Natural killer cell (primary cell): ENCODE measurements around the gene FGF2. TPM values are rescaled to one million over a fixed set of nuclear protein-coding genes. Genes with fewer than 3 reads are reported as not detected.
"Not testable (repeated sequence)": the region's sequence is repeated elsewhere in the genome, so short reads cannot be mapped to it uniquely, and the experiment has no call there.

Experiments used
- ATAC-seq, 3 donors: fragments of 150-1000 bp in 2 of 3; fragments of 200-7000 bp in 1 of 3; cut with Tn5 transposase; 1 replicate in 1 of 3; 2 replicates in 2 of 3; pipeline ENCODE4 v1.10.0; 2021; ENCODE audit warnings: mild to moderate bottlenecking in 2 of 3, moderate library complexity in 2 of 3
- DNase-seq, 2 donors: peaks; one replicate each; pipeline versions ENCODE4 v3.0.0 to v3.0.0-alpha.2; 2013 to 2021; ENCODE audit warnings: mixed read lengths in 1 of 2
- H3K27ac ChIP-seq: one replicate; pipeline ENCODE4 v1.5.1; 2013; ENCODE audit warnings: mild to moderate bottlenecking, low read length
- H3K27me3 ChIP-seq: one replicate; pipeline ENCODE4 v1.6.1; 2013; ENCODE audit warnings: low read length; ENCODE audit not compliant: control insufficient read depth, insufficient read depth
- H3K36me3 ChIP-seq: one replicate; pipeline ENCODE4 v1.6.1; 2013; ENCODE audit warnings: low read length; ENCODE audit not compliant: control insufficient read depth, insufficient read depth
- H3K4me1 ChIP-seq: one replicate; pipeline ENCODE4 v1.6.1; 2013; ENCODE audit warnings: low read length; ENCODE audit not compliant: control insufficient read depth, insufficient read depth
- H3K4me3 ChIP-seq: one replicate; pipeline ENCODE4 v1.5.1; 2013; ENCODE audit warnings: low read length
- H3K9me3 ChIP-seq: one replicate; pipeline ENCODE4 v1.6.1; 2013; ENCODE audit warnings: low read length; ENCODE audit not compliant: control insufficient read depth, insufficient read depth
- H3K27ac Mint-ChIP-seq, 2 donors: one replicate each; pipeline ENCODE4 v1.8.0; 2022; ENCODE audit warnings: mild to moderate bottlenecking in 2 of 2, mixed read lengths in 2 of 2, moderate library complexity in 1 of 2
- H3K27me3 Mint-ChIP-seq, 2 donors: one replicate each; pipeline ENCODE4 v1.8.0; 2022; ENCODE audit warnings: low read depth in 2 of 2, mixed read lengths in 2 of 2
- H3K36me3 Mint-ChIP-seq: one replicate; pipeline ENCODE4 v1.8.0; 2022; ENCODE audit warnings: mixed read lengths
- H3K4me1 Mint-ChIP-seq, 2 donors: one replicate each; pipeline ENCODE4 v1.8.0; 2022; ENCODE audit warnings: mixed read lengths in 2 of 2
- H3K4me3 Mint-ChIP-seq: one replicate; pipeline ENCODE4 v1.8.0; 2022; ENCODE audit warnings: mild to moderate bottlenecking, moderate library complexity, mixed read lengths
- H3K9me3 Mint-ChIP-seq, 2 donors: one replicate each; pipeline ENCODE4 v1.8.0; 2022; ENCODE audit warnings: mixed read lengths in 2 of 2
- CTCF ChIP-seq: fragments of 200-600 bp; IDR thresholded peaks from one replicate; pipeline ENCODE4 v1.8.0; 2022; ENCODE audit warnings: antibody characterized with exemption
- WGBS: methylation state at CpG from one replicate; pipeline ENCODE4 v1.1.7; 2013; ENCODE audit warnings: missing lambda C conversion rate; ENCODE audit not compliant: insufficient coverage; 5-methylcytosine and 5-hydroxymethylcytosine counted together
- intact Hi-C: fragments of 100-400 bp; cut with micrococcal nuclease; formaldehyde crosslinking; loops from one replicate; pipeline ENCODE4 v1.14.2; 2022
- total RNA-seq, 4 donors: library from RNA; stranded (reverse); fragments of 120-200 nt in 1 of 4; gene quantifications; one replicate each; pipeline versions ENCODE4 v1.2.3 to v1.2.4, GENCODE V29; 2013 to 2022

The FGF2 gene
- total RNA-seq, 3 donors from 2014 or later (not counting 1 experiment from before 2014, with no cell fraction given) = not detected

DNA sequence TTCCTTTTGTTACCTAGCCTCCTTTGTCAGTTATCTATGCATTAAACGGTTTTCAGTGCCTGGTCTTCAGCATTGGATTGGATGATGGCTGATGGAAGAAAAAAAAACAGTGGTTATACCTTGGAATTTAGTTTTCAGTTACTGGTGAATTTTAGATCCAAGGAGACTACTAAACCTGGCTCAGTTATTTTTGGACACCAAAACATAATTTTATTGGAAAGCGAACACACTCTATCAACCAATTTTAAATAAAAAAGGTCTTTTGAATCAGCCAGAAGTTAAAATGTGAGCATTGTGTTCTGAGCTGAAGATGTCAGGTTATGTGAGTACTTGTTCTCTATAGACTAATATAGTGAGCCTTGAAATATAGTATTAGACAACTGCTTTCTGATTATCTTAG, 32.1 kb downstream of the FGF2 start:
- intact Hi-C loops = no loop called here
- Histone ChIP-seq H3K4me1 (no peaks in the 10 kb centered on the region), H3K27ac (no peak overlapping the region), H3K27me3 (peaks cover 4% of the 10 kb centered on the region), H3K4me3 (no peak overlapping the region), H3K36me3 (no peaks in the 10 kb centered on the region), H3K9me3 (no peaks in the 10 kb centered on the region)
- Mint-ChIP-seq H3K4me3 (no peak overlapping the region), H3K36me3 (no peaks in the 10 kb centered on the region), H3K9me3 (no peaks in the 10 kb centered on the region), H3K27ac (no peak overlapping the region), H3K27me3 (peaks cover 28 to 31% of the 10 kb centered on the region in 2 donors), H3K4me1 (no peaks in the 10 kb centered on the region)
- 79% methylated on average over 1 of the region's 2 CpGs for WGBS
- no peak for TF ChIP-seq CTCF
- DNase-seq (no peak), ATAC-seq (no peak)

DNA sequence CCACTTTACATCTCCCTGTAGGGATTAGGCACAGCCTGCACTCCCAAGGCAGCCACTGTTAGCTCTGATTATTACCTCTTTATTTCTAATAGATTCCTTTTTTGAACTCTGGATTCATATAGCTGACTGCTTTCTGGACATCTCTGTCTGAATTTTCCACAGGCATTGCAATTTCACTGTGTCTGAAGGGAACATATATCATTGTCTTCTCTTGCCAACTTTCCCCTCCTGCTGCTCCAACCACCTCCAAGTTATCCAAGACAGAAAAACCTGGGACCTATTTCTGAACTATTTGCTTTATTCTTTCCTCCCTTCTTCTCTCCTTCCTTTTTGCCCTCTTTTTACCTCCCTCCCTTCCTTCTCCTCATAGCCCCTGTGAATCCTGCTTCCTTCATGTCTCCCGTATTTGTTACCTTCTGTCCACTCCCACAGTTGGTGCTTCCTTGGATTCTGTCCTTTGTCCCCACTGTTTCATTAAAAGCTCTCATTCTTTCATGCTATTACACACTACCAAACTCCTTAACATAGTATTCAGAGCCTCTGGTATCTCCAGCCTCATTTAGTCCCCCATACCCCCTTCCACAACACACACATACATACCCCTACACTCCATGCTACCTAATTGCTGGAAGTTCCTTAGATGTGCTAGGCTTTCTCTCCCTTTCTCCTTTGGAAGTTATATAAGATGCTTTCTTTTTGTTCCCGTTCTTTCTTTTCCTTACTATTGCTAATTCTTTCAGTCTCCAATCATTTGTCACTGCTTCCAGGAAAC, 34.7 kb downstream of the FGF2 start:
- peaks cover 4% of the 10 kb centered on the region for H3K27me3 ChIP-seq
- H3K27ac ChIP-seq = no peak overlapping the region
- H3K36me3 Mint-ChIP-seq = no peaks in the 10 kb centered on the region
- no peak overlapping the region for H3K4me3 ChIP-seq
- no peaks in the 10 kb centered on the region for H3K4me1 ChIP-seq
- peaks cover 24 to 40% of the 10 kb centered on the region in 2 donors for H3K27me3 Mint-ChIP-seq
- no peaks in the 10 kb centered on the region for H3K4me1 Mint-ChIP-seq
- intact Hi-C loops = no loop called here
- DNase-seq (no peak), ATAC-seq (no peak)
- no peak overlapping the region for H3K27ac Mint-ChIP-seq
- WGBS = 87% methylated on average over 1 of the region's 2 CpGs
- H3K4me3 Mint-ChIP-seq = no peak overlapping the region
- TF ChIP-seq CTCF = no peak
- H3K9me3 ChIP-seq = no peaks in the 10 kb centered on the region
- no peaks in the 10 kb centered on the region for H3K9me3 Mint-ChIP-seq
- no peaks in the 10 kb centered on the region for H3K36me3 ChIP-seq

- TF ChIP-seq CTCF = no peak
- peaks cover 5% of the 10 kb centered on the region for H3K27me3 ChIP-seq
- no peak overlapping the region for H3K27ac Mint-ChIP-seq
- H3K4me1 ChIP-seq = no peaks in the 10 kb centered on the region
- no peaks in the 10 kb centered on the region for H3K36me3 ChIP-seq
- intact Hi-C loops = no loop called here
- H3K36me3 Mint-ChIP-seq = no peaks in the 10 kb centered on the region
- peaks cover 0 to 2% of the 10 kb centered on the region in 2 donors for H3K9me3 Mint-ChIP-seq
- no peaks in the 10 kb centered on the region for H3K9me3 ChIP-seq
- no peak for ATAC-seq
- no peak overlapping the region for H3K27ac ChIP-seq
- peaks cover 2 to 5% of the 10 kb centered on the region in 2 donors for H3K4me1 Mint-ChIP-seq
- no peak overlapping the region for H3K4me3 Mint-ChIP-seq
- DNase-seq = no peak
- H3K27me3 Mint-ChIP-seq = peaks cover 18 to 25% of the 10 kb centered on the region in 2 donors
- H3K4me3 ChIP-seq = no peak overlapping the region
- 100% methylated on average over 1 of the region's 1 CpG for WGBS
Observed at GRCh38 chr4:122863639-122864038, 37.0 kb downstream of the FGF2 start.

- Histone ChIP-seq H3K4me1 (no peaks in the 10 kb centered on the region), H3K4me3 (no peak overlapping the region), H3K27ac (no peak overlapping the region), H3K36me3 (no peaks in the 10 kb centered on the region), H3K27me3 (peaks cover 2% of the 10 kb centered on the region), H3K9me3 (no peaks in the 10 kb centered on the region)
- peaks cover 0 to 2% of the 10 kb centered on the region in 2 donors for H3K9me3 Mint-ChIP-seq
- no peak overlapping the region for H3K4me3 Mint-ChIP-seq
- DNase-seq (no peak), ATAC-seq (no peak)
- no peak for TF ChIP-seq CTCF
- no peaks in the 10 kb centered on the region for H3K36me3 Mint-ChIP-seq
- 100% methylated on average over 3 of the region's 4 CpGs for WGBS
- H3K27me3 Mint-ChIP-seq = peaks cover 22 to 36% of the 10 kb centered on the region in 2 donors
- H3K4me1 Mint-ChIP-seq = peaks cover 5 to 9% of the 10 kb centered on the region in 2 donors
- intact Hi-C loops = no loop called here
- no peak overlapping the region for H3K27ac Mint-ChIP-seq
Observed at GRCh38 chr4:122865425-122865824, 38.8 kb downstream of the FGF2 start.

- H3K4me3 Mint-ChIP-seq, H3K27me3 ChIP-seq, H3K4me3 ChIP-seq, DNase-seq, H3K4me1 Mint-ChIP-seq, H3K9me3 Mint-ChIP-seq, H3K36me3 ChIP-seq, H3K36me3 Mint-ChIP-seq, intact Hi-C loops, ATAC-seq, H3K27ac ChIP-seq, H3K27ac Mint-ChIP-seq, H3K4me1 ChIP-seq, H3K9me3 ChIP-seq: not testable (repeated sequence)
- H3K27me3 Mint-ChIP-seq = peaks cover 33 to 39% of the 10 kb centered on the region in 2 donors
- WGBS = 96% methylated on average over 3 of the region's 3 CpGs
Observed at GRCh38 chr4:122868235-122868634, 41.6 kb downstream of the FGF2 start.
